ENCODE data around the gene CXCL3.

- TF ChIP-seq EZH2 (IDR thresholded peaks at IDR 0.05; ENCODE audit: borderline replicate concordance, low read depth, low read length, severe bottlenecking) = no peak
- no peak for TF ChIP-seq CTCF (IDR thresholded peaks at IDR 0.05; ENCODE audit: borderline replicate concordance, extremely low read depth, low read length, poor library complexity, severe bottlenecking)
Measured at GRCh38 chr4:74018116-74018515, 20.4 kb downstream of the CXCL3 start.
